NCI-H2029 treated with DMSO at 0.1 percent for 48 hours (cell line): Measurements from ENCODE around the gene DPM1.
"Not testable (repeated sequence)": the region's sequence is repeated elsewhere in the genome, so short reads cannot be mapped to it uniquely, and the experiment has no call there.

ENCODE experiments used
- DNase-seq: peaks from one replicate; lab custom pipeline; 2025; lab: John Stamatoyannopoulos, UW

The DPM1 gene

GRCh38 chr20:50980071-50980681 is 21.8 kb upstream of the DPM1 start:
- no peak for DNase-seq

- not testable (repeated sequence) for DNase-seq
Measured at GRCh38 chr20:50978533-50978932, 20.2 kb upstream of the DPM1 start.

GRCh38 chr20:50977066-50978021 is 19.0 kb upstream of the DPM1 start:
- DNase-seq, result no peak

GRCh38 chr20:50975701-50976330 is 17.5 kb upstream of the DPM1 start:
- DNase-seq, result no peak

GRCh38 chr20:50969912-50970311 is 11.6 kb upstream of the DPM1 start:
- DNase-seq, result no peak

- DNase-seq, result no peak
Measured at GRCh38 chr20:50969435-50969834, 11.1 kb upstream of the DPM1 start.

- DNase-seq, result no peak
Measured at GRCh38 chr20:50968289-50968688, 10.0 kb upstream of the DPM1 start.

GRCh38 chr20:50967586-50967985 is 9.3 kb upstream of the DPM1 start:
- no peak for DNase-seq

GRCh38 chr20:50959543-50960126 is 1.3 kb upstream of the DPM1 start:
- DNase-seq, result no peak

GRCh38 chr20:50958615-50959542 is 547 bp upstream of the DPM1 start, which contains the start of gene MOCS3:
Gene MOCS3, plus strand, starts transcription at chr20:50958818. Its CDS starts 25 bp downstream, at chr20:50958843.
- DNase-seq, result peak; percentile 98

- no peak for DNase-seq
Measured at GRCh38 chr20:50957276-50957675, 1.1 kb downstream of the DPM1 start.

GRCh38 chr20:50953821-50954220 is 4.5 kb downstream of the DPM1 start:
- no peak for DNase-seq

GRCh38 chr20:50953196-50953595 is 5.1 kb downstream of the DPM1 start:
- no peak for DNase-seq

- DNase-seq, result no peak
Measured at GRCh38 chr20:50948132-50948785, 10.1 kb downstream of the DPM1 start.

GRCh38 chr20:50943069-50943468 is 15.3 kb downstream of the DPM1 start:
- no peak for DNase-seq

- DNase-seq, result no peak
Measured at GRCh38 chr20:50933589-50933988, 24.7 kb downstream of the DPM1 start.

- DNase-seq, result no peak
Measured at GRCh38 chr20:50932691-50933280, 25.5 kb downstream of the DPM1 start.

GRCh38 chr20:50932016-50932485 is 26.3 kb downstream of the DPM1 start:
- DNase-seq, result no peak

GRCh38 chr20:50931306-50932015 is 26.9 kb downstream of the DPM1 start, which contains the start of gene ADNP:
Gene ADNP, minus strand, starts transcription at chr20:50931437. Its CDS starts 27,441 bp downstream, at chr20:50903996.
- DNase-seq, result peak; percentile 89

- no peak for DNase-seq
Measured at GRCh38 chr20:50930976-50931305, 27.4 kb downstream of the DPM1 start.
